ENCODE results near the gene PAQR8. TPM values are rescaled to one million over a fixed set of nuclear protein-coding genes. Genes with fewer than 3 reads are reported as not detected.

PAQR8 gene
- total and polyA plus RNA-seq, 2 of the 13 experiments (the other 11 are each of a cell fraction or from before 2014, with no cell fraction given), result 37.7 to 50.7 TPM

DNA sequence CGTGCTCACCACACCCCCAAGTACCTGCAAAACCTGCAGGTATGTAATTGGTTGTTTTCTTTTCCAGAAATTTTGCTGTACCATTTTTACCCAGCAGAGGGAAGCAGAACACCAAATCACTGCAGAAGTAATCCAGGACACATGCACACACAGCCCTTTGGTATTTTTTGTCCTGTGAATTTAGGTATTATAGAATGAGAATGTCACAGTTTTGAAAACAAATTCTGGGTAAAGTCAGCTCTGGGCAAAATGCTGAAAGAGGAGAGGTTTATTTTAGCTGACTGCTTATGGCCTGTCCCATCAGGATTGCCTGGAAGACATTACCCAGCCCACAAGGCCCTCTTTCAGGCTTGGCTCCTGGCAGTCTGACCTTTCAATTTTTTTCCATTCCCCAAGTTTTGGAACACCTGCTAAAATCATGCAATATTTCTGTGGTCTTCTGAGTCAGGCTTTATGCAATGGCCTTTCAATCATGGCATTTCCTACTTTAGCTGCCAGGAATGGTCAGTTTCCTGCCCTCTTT is 54.7 kb downstream of the PAQR8 start:
- CTCF ChIA-PET (ENCODE audit: low intra/inter-chr PET ratio, low total read pairs), result interaction anchor here (1.2 to 5.5 kb wide), 4 partner anchors 9 to 247 kb away, joined by 4 to 79 read pairs (median 14); no protein-coding TSS in a partner anchor
- intact Hi-C loops (cut with micrococcal nuclease; ENCODE audit: unreplicated experiment), result loop anchor here (1.0 kb wide), 4 partner anchors 160 to 247 kb away; no protein-coding TSS in a partner anchor
- POLR2A ChIA-PET, result interaction anchor here (1.2 to 4.0 kb wide), 3 partner anchors 173 to 246 kb away, joined by 4 to 16 read pairs (median 5); no protein-coding TSS in a partner anchor
- TF ChIP-seq ZFP1 (CRISPR knock-in tag; IDR thresholded peaks at IDR 0.05) (no peak), SMAD9 (CRISPR knock-in tag; IDR thresholded peaks at IDR 0.05) (no peak), SPEN (CRISPR knock-in tag; IDR thresholded peaks at IDR 0.05; ENCODE audit: low read depth) (no peak), SP2 (CRISPR knock-in tag; IDR thresholded peaks at IDR 0.05) (no peak), ZNF354B (CRISPR knock-in tag; IDR thresholded peaks at IDR 0.05) (no peak), RFX1 (IDR thresholded peaks at IDR 0.05) (no peak), ZNF160 (CRISPR knock-in tag; IDR thresholded peaks at IDR 0.05) (no peak), ZBTB20 (CRISPR knock-in tag; IDR thresholded peaks at IDR 0.05; ENCODE audit: borderline replicate concordance, low read depth) (0 out of 2 replicates have a peak, but pooled peaks have one; percentile 38), YY1 (IDR thresholded peaks at IDR 0.05; ENCODE audit: insufficient read depth, insufficient replicate concordance, low read depth, low read length) (no peak), ZNF615 (CRISPR knock-in tag; IDR thresholded peaks at IDR 0.05; ENCODE audit: borderline replicate concordance) (no peak), ZNF558 (CRISPR knock-in tag; IDR thresholded peaks at IDR 0.05; ENCODE audit: borderline replicate concordance) (no peak), BHLHE40 (IDR thresholded peaks at IDR 0.05; ENCODE audit: low read length) (peak; percentile 73), ZNF33A (CRISPR knock-in tag; IDR thresholded peaks at IDR 0.05; ENCODE audit: borderline replicate concordance) (0 out of 2 replicates have a peak, but pooled peaks have one; percentile 54)
- TF ChIP-seq, protein P1, sequence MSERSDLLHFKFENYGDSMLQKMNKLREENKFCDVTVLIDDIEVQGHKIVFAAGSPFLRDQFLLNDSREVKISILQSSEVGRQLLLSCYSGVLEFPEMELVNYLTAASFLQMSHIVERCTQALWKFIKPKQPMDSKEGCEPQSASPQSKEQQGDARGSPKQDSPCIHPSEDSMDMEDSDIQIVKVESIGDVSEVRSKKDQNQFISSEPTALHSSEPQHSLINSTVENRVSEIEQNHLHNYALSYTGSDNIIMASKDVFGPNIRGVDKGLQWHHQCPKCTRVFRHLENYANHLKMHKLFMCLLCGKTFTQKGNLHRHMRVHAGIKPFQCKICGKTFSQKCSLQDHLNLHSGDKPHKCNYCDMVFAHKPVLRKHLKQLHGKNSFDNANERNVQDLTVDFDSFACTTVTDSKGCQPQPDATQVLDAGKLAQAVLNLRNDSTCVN (CRISPR knock-in tag; IDR thresholded peaks at IDR 0.05; ENCODE audit: borderline replicate concordance), result no peak
- TF ChIP-seq, protein P2, sequence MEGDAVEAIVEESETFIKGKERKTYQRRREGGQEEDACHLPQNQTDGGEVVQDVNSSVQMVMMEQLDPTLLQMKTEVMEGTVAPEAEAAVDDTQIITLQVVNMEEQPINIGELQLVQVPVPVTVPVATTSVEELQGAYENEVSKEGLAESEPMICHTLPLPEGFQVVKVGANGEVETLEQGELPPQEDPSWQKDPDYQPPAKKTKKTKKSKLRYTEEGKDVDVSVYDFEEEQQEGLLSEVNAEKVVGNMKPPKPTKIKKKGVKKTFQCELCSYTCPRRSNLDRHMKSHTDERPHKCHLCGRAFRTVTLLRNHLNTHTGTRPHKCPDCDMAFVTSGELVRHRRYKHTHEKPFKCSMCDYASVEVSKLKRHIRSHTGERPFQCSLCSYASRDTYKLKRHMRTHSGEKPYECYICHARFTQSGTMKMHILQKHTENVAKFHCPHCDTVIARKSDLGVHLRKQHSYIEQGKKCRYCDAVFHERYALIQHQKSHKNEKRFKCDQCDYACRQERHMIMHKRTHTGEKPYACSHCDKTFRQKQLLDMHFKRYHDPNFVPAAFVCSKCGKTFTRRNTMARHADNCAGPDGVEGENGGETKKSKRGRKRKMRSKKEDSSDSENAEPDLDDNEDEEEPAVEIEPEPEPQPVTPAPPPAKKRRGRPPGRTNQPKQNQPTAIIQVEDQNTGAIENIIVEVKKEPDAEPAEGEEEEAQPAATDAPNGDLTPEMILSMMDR (CRISPR knock-in tag; IDR thresholded peaks at IDR 0.05), result peak; percentile 92
- TF ChIP-seq, protein P3, sequence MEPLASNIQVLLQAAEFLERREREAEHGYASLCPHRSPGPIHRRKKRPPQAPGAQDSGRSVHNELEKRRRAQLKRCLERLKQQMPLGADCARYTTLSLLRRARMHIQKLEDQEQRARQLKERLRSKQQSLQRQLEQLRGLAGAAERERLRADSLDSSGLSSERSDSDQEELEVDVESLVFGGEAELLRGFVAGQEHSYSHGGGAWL (CRISPR knock-in tag; IDR thresholded peaks at IDR 0.05), result no peak
- TF ChIP-seq, protein P4, sequence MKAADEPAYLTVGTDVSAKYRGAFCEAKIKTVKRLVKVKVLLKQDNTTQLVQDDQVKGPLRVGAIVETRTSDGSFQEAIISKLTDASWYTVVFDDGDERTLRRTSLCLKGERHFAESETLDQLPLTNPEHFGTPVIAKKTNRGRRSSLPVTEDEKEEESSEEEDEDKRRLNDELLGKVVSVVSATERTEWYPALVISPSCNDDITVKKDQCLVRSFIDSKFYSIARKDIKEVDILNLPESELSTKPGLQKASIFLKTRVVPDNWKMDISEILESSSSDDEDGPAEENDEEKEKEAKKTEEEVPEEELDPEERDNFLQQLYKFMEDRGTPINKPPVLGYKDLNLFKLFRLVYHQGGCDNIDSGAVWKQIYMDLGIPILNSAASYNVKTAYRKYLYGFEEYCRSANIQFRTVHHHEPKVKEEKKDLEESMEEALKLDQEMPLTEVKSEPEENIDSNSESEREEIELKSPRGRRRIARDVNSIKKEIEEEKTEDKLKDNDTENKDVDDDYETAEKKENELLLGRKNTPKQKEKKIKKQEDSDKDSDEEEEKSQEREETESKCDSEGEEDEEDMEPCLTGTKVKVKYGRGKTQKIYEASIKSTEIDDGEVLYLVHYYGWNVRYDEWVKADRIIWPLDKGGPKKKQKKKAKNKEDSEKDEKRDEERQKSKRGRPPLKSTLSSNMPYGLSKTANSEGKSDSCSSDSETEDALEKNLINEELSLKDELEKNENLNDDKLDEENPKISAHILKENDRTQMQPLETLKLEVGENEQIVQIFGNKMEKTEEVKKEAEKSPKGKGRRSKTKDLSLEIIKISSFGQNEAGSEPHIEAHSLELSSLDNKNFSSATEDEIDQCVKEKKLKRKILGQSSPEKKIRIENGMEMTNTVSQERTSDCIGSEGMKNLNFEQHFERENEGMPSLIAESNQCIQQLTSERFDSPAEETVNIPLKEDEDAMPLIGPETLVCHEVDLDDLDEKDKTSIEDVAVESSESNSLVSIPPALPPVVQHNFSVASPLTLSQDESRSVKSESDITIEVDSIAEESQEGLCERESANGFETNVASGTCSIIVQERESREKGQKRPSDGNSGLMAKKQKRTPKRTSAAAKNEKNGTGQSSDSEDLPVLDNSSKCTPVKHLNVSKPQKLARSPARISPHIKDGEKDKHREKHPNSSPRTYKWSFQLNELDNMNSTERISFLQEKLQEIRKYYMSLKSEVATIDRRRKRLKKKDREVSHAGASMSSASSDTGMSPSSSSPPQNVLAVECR (CRISPR knock-in tag; IDR thresholded peaks at IDR 0.05; ENCODE audit: borderline replicate concordance), result peak; percentile 24; the same call in 1 of the 2 replicates

More for the DNA sequence above, 54.7 kb downstream of the PAQR8 start:
- in situ Hi-C loops (cut with HindIII; ENCODE audit: extremely low pct_ligation_motif_present, low pct_unique_long_range_greater_than_20kb), result loop anchor here (5.0 kb wide), 2 partner anchors 181 to 246 kb away; no protein-coding TSS in a partner anchor
- Histone ChIP-seq H3K27ac (ENCODE audit: extremely low read length, insufficient read depth, low read length) (no peak overlapping the region), H4K20me1 (ENCODE audit: insufficient read depth, low read length) (no peaks in the 10 kb centered on the region), H3K4me1 (ENCODE audit: insufficient read depth, low read length) (peaks cover 51% of the 10 kb centered on the region), H2AFZ (ENCODE audit: low read length) (no peak overlapping the region), H3K36me3 (replicated peaks in 1 of 2; ENCODE audit: control insufficient read depth in 1 of 2, insufficient read depth in 2 of 2, low read length in 2 of 2) (no peaks in the 10 kb centered on the region), H3K79me2 (ENCODE audit: insufficient read depth, low read length) (peaks cover 2% of the 10 kb centered on the region), H3K9ac (ENCODE audit: insufficient read depth, low read depth, low read length) (no peak overlapping the region), H3K4me2 (ENCODE audit: low read depth, low read length) (no peak overlapping the region), H3K27me3 (ENCODE audit: control insufficient read depth in 1 of 2, insufficient read depth in 2 of 2, low read length in 2 of 2) (peaks cover 0 to 4% of the 10 kb centered on the region in 2 experiments; a peak in 1 of 5 replicates), H3K4me3 (replicated peaks in 1 of 3; ENCODE audit: insufficient read depth in 1 of 3, low read depth in 2 of 3, low read length in 3 of 3) (no peak overlapping the region), H3K9me3 (ENCODE audit: low read length) (no peaks in the 10 kb centered on the region)
- FAIRE-seq (peak; percentile 86), DNase-seq (ENCODE audit: low spot score) (peak; percentile 84), ATAC-seq (peak; percentile 17)
- 0% methylated on average over 1 of the region's 1 CpG for WGBS (ENCODE audit: low lambda C conversion rate)
- no TSS peak for BruUV-seq (replicated peaks)
